Measurements from ENCODE around the gene NFASC. TPM values are rescaled to one million over a fixed set of nuclear protein-coding genes. Genes with fewer than 3 reads are reported as not detected.
A peak's percentile ranks its signal among the peaks of the same experiment; 100 is the strongest.

NFASC gene
- total RNA-seq, 2 donors from 2014 or later = 0.11 to 1.8 TPM

GRCh38 chr1:205059660-205060059, 189.0 kb downstream of the NFASC start:
- DNase-seq (ENCODE audit: low spot score in 2 of 2) = no peak
- Mint-ChIP-seq H3K36me3 (no peaks in the 10 kb centered on the region), H3K9me3 (no peaks in the 10 kb centered on the region), H3K27ac (no peak overlapping the region)
- ATAC-seq = no peak

- Mint-ChIP-seq H3K36me3 (no peaks in the 10 kb centered on the region), H3K9me3 (no peaks in the 10 kb centered on the region), H3K27ac (no peak overlapping the region)
- DNase-seq (ENCODE audit: low spot score in 2 of 2) = no peak
- ATAC-seq = no peak
These were observed 190.1 kb downstream of the NFASC start for GRCh38 chr1:205060746-205061145.

GRCh38 chr1:205061227-205061626, 190.6 kb downstream of the NFASC start:
- Mint-ChIP-seq H3K27ac (no peak overlapping the region), H3K36me3 (no peaks in the 10 kb centered on the region), H3K9me3 (no peaks in the 10 kb centered on the region)
- DNase-seq (ENCODE audit: low spot score in 2 of 2) = no peak
- ATAC-seq = peak in 1 of 2 donors; percentile 45

- H3K36me3 Mint-ChIP-seq = no peaks in the 10 kb centered on the region
These were observed 191.0 kb downstream of the NFASC start for GRCh38 chr1:205061665-205062069.

GRCh38 chr1:205062319-205062718, 191.7 kb downstream of the NFASC start:
- Mint-ChIP-seq H3K9me3 (no peaks in the 10 kb centered on the region), H3K36me3 (no peaks in the 10 kb centered on the region), H3K27ac (no peak overlapping the region)
- DNase-seq (ENCODE audit: low spot score in 2 of 2) (no peak), ATAC-seq (no peak)

More at GRCh38 chr1:205061665-205062069, 191.0 kb downstream of the NFASC start:
- H3K27ac Mint-ChIP-seq = no peak overlapping the region
- H3K9me3 Mint-ChIP-seq = no peaks in the 10 kb centered on the region
- DNase-seq (ENCODE audit: low spot score in 2 of 2) (peak in 1 of 2 donors; percentile 83), ATAC-seq (peak; percentile 71 to 74)

- H3K36me3 Mint-ChIP-seq = no peaks in the 10 kb centered on the region
- DNase-seq (ENCODE audit: low spot score in 2 of 2) (no peak), ATAC-seq (no peak)
- H3K27ac Mint-ChIP-seq = no peak overlapping the region
- no peaks in the 10 kb centered on the region for H3K9me3 Mint-ChIP-seq
These were observed 192.2 kb downstream of the NFASC start for GRCh38 chr1:205062895-205063294.

GRCh38 chr1:205064301-205064700, 193.6 kb downstream of the NFASC start:
- no peak for ATAC-seq
- no peaks in the 10 kb centered on the region for H3K36me3 Mint-ChIP-seq
- DNase-seq (ENCODE audit: low spot score in 2 of 2) = peak in 1 of 2 donors; percentile 21
- no peaks in the 10 kb centered on the region for H3K9me3 Mint-ChIP-seq
- no peak overlapping the region for H3K27ac Mint-ChIP-seq

GRCh38 chr1:205064741-205065316, 194.2 kb downstream of the NFASC start:
- no peaks in the 10 kb centered on the region for H3K9me3 Mint-ChIP-seq
- ATAC-seq (no peak), DNase-seq (ENCODE audit: low spot score in 2 of 2) (peak in 1 of 2 donors; percentile 28)
- H3K36me3 Mint-ChIP-seq = no peaks in the 10 kb centered on the region
- peak overlapping the region in 1 of 2 donors; percentile 29 for H3K27ac Mint-ChIP-seq

- no peak for DNase-seq (ENCODE audit: low spot score in 2 of 2)
- H3K36me3 Mint-ChIP-seq = no peaks in the 10 kb centered on the region
- ATAC-seq = no peak
- H3K27ac Mint-ChIP-seq = no peak overlapping the region
- H3K9me3 Mint-ChIP-seq = no peaks in the 10 kb centered on the region
These were observed 195.0 kb downstream of the NFASC start for GRCh38 chr1:205065666-205066065.

GRCh38 chr1:205066141-205066818, 195.6 kb downstream of the NFASC start:
- ATAC-seq (no peak), DNase-seq (ENCODE audit: low spot score in 2 of 2) (no peak)
- Mint-ChIP-seq H3K9me3 (no peaks in the 10 kb centered on the region), H3K36me3 (no peaks in the 10 kb centered on the region), H3K27ac (no peak overlapping the region)

GRCh38 chr1:205067031-205067430, 196.4 kb downstream of the NFASC start:
- ATAC-seq (no peak), DNase-seq (ENCODE audit: low spot score in 2 of 2) (no peak)
- Mint-ChIP-seq H3K27ac (no peak overlapping the region), H3K36me3 (no peaks in the 10 kb centered on the region), H3K9me3 (no peaks in the 10 kb centered on the region)

GRCh38 chr1:205068001-205068400, 197.3 kb downstream of the NFASC start:
- H3K36me3 Mint-ChIP-seq = no peaks in the 10 kb centered on the region
- no peak overlapping the region for H3K27ac Mint-ChIP-seq
- no peak for ATAC-seq
- H3K9me3 Mint-ChIP-seq = no peaks in the 10 kb centered on the region
- DNase-seq (ENCODE audit: low spot score in 2 of 2) = no peak

- no peaks in the 10 kb centered on the region for H3K36me3 Mint-ChIP-seq
- no peak for DNase-seq (ENCODE audit: low spot score in 2 of 2)
- no peak for ATAC-seq
- no peaks in the 10 kb centered on the region for H3K9me3 Mint-ChIP-seq
- H3K27ac Mint-ChIP-seq = no peak overlapping the region
These were observed 197.9 kb downstream of the NFASC start for GRCh38 chr1:205068457-205069040.

- Mint-ChIP-seq H3K9me3 (no peaks in the 10 kb centered on the region), H3K27ac (no peak overlapping the region), H3K36me3 (no peaks in the 10 kb centered on the region)
- ATAC-seq (no peak), DNase-seq (ENCODE audit: low spot score in 2 of 2) (no peak)
These were observed 198.9 kb downstream of the NFASC start for GRCh38 chr1:205069371-205070125.

GRCh38 chr1:205071028-205071409, 200.4 kb downstream of the NFASC start:
- Mint-ChIP-seq H3K36me3 (no peaks in the 10 kb centered on the region), H3K27ac (peak overlapping the region in 1 of 2 donors; percentile 91), H3K9me3 (no peaks in the 10 kb centered on the region)
- DNase-seq (ENCODE audit: low spot score in 2 of 2) (no peak), ATAC-seq (no peak)

GRCh38 chr1:205071801-205072200, 201.1 kb downstream of the NFASC start:
- H3K27ac Mint-ChIP-seq = no peak overlapping the region
- no peaks in the 10 kb centered on the region for H3K36me3 Mint-ChIP-seq
- ATAC-seq (no peak), DNase-seq (ENCODE audit: low spot score in 2 of 2) (no peak)
- H3K9me3 Mint-ChIP-seq = no peaks in the 10 kb centered on the region

- Mint-ChIP-seq H3K9me3 (no peaks in the 10 kb centered on the region), H3K27ac (no peak overlapping the region), H3K36me3 (no peaks in the 10 kb centered on the region)
- DNase-seq (ENCODE audit: low spot score in 2 of 2) = no peak
- ATAC-seq = no peak
These were observed 201.6 kb downstream of the NFASC start for GRCh38 chr1:205072286-205072685.
